ENCODE data around the gene CT45A9.
"Not testable (repeated sequence)": the region's sequence is repeated elsewhere in the genome, so short reads cannot be mapped to it uniquely, and the experiment has no call there.

CT45A9 gene, protein sequence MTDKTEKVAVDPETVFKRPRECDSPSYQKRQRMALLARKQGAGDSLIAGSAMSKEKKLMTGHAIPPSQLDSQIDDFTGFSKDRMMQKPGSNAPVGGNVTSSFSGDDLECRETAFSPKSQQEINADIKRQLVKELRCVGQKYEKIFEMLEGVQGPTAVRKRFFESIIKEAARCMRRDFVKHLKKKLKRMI

DNA sequence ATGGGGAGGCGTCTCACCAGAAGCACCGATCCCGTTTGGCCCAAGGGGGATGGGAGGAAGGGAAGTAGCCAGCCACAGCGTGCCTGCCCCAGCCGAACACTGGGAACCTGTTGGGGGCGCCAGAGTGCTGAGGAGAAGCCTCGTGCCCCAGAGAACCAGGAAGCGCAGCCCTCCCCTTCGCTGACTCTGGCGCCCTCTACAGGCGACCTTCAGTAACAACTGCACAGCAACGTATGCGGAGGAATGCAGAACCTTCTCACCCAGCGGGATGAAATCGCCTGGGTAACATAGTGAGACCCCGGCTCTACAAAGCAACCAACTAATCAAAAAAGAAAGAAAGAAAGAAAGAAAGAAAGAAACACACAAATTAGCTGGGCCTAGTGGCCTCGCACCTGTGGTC is at the start of gene CT45A9:
Gene CT45A9 (minus strand): TSS at position 101 of the 400 bp plus-strand sequence. CDS start 3,751 bp downstream, outside the sequence.
- DNase-seq (ENCODE audit: low read depth in 2 of 2): not testable (repeated sequence)

- not testable (repeated sequence) for DNase-seq (ENCODE audit: low read depth in 2 of 2)
Measured at GRCh38 chrX:135920516-135920915, 48.9 kb upstream of the CT45A9 start.

DNA sequence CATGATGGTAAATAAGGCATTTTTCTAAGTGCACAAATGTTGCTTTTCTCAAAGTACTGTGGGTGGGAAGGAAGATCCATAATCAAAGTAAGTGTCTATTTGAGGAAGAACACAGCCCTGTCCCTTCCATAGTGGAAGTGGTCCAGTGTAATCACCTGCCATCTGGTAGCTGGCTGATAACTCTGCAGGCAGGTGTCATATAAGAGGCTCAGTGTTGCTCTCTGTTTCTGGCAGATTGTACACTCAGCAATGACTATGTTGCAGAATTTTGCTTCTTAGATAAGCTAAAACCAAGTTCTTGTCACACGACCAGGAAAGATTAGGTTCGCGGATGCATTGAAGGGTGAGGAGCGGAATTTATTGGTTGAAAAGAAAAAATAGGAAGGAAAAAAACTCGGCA is 42.8 kb upstream of the CT45A9 start:
- no peak for DNase-seq (ENCODE audit: low read depth in 2 of 2)

DNA sequence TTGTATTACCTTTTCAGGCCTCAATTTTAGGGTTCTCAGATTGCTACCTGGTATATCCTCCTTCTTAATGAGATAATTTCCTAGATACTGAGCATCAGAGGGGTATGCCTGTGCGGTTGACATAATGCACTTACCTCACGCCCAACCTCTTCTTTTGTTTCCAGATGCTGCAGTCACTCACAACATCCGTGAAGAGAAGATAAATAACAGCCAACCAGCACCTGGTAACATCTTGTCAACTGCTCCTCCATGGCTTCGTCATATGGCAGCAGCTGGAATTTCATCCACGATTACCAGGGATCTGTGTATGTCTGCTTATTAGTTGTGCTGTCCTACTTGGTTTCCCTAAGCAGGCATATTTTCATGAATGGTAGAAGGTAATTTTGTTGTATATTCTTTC is 38.6 kb upstream of the CT45A9 start:
- DNase-seq (ENCODE audit: low read depth in 2 of 2): no peak

DNA sequence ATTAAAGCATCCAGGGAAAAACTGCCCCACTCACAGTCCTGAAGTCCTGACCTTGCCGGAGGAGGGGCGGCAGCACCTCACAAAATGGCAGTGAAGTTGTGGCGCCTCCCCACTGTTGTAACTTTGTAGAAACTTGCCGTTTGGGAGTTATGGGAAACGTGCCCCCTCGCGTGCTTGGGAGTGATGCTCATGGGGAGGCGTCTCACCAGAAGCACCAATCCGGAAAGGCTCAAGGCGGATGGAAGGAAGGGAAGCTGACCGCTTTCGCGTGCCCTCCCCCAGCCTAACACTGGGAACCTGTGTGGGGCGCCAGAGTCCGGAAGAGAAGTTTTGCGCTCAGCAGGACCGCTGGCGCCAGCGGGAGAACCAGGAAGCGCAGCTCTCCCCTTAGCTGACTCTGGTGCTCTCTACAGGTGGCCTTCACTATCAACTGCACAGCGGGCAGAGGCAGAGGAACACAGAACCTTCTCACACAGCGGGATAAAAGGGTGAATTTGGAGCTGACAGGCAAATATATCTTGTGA is 21.7 kb upstream of the CT45A9 start, which contains the start of the genes CT45A10 and SAGE1:
Gene CT45A10 (minus strand): TSS at position 151 of the 524 bp plus-strand sequence. CDS start 8,100 bp downstream, outside the sequence.
Gene SAGE1 (plus strand): TSS at position 423 of the 524 bp plus-strand sequence. CDS start 2,527 bp downstream, outside the sequence.
- no peak for DNase-seq (ENCODE audit: low read depth in 2 of 2)

- DNase-seq (ENCODE audit: low read depth in 2 of 2): no peak
Measured at GRCh38 chrX:135892781-135893180, 21.2 kb upstream of the CT45A9 start.

GRCh38 chrX:135890087-135890585 is 18.5 kb upstream of the CT45A9 start:
- no peak for DNase-seq (ENCODE audit: low read depth in 2 of 2)

- peak; percentile 18 to 43 for DNase-seq (ENCODE audit: low read depth in 2 of 2)
Measured at GRCh38 chrX:135888976-135889375, 17.4 kb upstream of the CT45A9 start.

DNA sequence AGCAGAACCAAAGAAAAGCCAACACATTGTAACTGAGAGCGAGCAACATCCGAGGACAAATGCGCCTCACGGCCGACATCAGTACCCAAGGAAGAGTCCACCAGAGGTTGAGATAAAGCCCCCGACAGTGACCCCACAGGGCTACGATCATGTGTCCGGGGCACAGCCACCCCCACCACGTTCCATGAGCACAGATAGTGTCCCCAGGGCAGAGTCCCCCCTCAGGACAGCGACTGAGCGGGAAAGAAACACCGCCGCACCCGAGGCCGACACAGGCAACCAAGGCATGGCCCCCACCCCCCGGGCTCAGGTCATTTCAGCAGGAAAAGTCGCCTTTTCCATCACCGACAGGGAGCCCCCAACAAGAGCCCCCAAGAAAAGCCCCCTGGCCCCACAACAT is 16.6 kb upstream of the CT45A9 start:
- not testable (repeated sequence) for DNase-seq (ENCODE audit: low read depth in 2 of 2)

DNA sequence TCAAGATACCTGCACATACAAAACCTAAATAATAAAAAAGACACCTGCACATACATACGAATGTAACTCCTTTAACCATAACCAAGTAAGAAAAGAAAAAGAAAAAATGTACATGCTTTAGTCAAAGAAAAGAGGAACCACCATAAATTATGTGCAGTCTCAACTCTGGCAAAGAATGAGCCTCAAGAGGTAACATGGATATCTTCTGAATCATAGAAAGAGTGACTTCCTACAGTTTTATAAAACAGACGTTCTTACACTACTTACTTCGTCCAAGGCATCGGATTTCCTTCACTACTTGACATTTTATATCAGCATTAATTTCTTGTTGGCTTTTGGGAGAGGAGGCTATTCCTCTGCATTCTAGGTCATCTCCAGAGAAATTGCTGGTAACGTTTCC is 11.1 kb upstream of the CT45A9 start:
- not testable (repeated sequence) for DNase-seq (ENCODE audit: low read depth in 2 of 2)

DNA sequence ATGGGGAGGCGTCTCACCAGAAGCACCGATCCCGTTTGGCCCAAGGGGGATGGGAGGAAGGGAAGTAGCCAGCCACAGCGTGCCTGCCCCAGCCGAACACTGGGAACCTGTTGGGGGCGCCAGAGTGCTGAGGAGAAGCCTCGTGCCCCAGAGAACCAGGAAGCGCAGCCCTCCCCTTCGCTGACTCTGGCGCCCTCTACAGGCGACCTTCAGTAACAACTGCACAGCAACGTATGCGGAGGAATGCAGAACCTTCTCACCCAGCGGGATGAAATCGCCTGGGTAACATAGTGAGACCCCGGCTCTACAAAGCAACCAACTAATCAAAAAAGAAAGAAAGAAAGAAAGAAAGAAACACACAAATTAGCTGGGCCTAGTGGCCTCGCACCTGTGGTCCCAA is 17.2 kb downstream of the CT45A9 start, which contains the start of gene CT45A8:
Gene CT45A8 (minus strand): TSS at position 101 of the 400 bp plus-strand sequence. CDS start 3,755 bp downstream, outside the sequence.
- not testable (repeated sequence) for DNase-seq (ENCODE audit: low read depth in 2 of 2)

DNA sequence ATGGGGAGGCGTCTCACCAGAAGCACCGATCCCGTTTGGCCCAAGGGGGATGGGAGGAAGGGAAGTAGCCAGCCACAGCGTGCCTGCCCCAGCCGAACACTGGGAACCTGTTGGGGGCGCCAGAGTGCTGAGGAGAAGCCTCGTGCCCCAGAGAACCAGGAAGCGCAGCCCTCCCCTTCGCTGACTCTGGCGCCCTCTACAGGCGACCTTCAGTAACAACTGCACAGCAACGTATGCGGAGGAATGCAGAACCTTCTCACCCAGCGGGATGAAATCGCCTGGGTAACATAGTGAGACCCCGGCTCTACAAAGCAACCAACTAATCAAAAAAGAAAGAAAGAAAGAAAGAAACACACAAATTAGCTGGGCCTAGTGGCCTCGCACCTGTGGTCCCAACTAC is 34.4 kb downstream of the CT45A9 start, which contains the start of gene CT45A7:
Gene CT45A7 (minus strand): TSS at position 101 of the 400 bp plus-strand sequence. CDS start 3,747 bp downstream, outside the sequence.
- DNase-seq (ENCODE audit: low read depth in 2 of 2): not testable (repeated sequence)

GRCh38 chrX:135819912-135820311 is 51.7 kb downstream of the CT45A9 start, which contains the start of gene CT45A2:
TSS of gene CT45A2 (minus strand) at chrX:135820012. CDS start at chrX:135816265, 3,747 bp downstream.
- DNase-seq (ENCODE audit: low read depth in 2 of 2): not testable (repeated sequence)

Data from stimulated activated CD8-positive, alpha-beta memory T cell treated with anti-CD3 and anti-CD28 coated beads, Interleukin-2, amount 100 ng/mL, for 48 hours (primary cell).